Activated naive CD4-positive, alpha-beta T cell treated with anti-CD3 and anti-CD28 coated beads, Interleukin-2, amount 50 U/mL, for 72 hours (primary cell): ENCODE data around the gene BCL2A1. TPM values are rescaled to one million over a fixed set of nuclear protein-coding genes. Genes with fewer than 3 reads are reported as not detected.
"Not testable (repeated sequence)": the region's sequence is repeated elsewhere in the genome, so short reads cannot be mapped to it uniquely, and the experiment has no call there.

Experiments
- ATAC-seq, 2 donors: fragments of 150-1000 bp; cut with Tn5 transposase; 2 replicates each; pipeline ENCODE4 v1.10.0; 2021; ENCODE audit warnings: mild to moderate bottlenecking in 2 of 2, moderate library complexity in 2 of 2
- DNase-seq, 2 donors: peaks; one replicate each; pipeline ENCODE4 v3.0.0; 2021 to 2022; ENCODE audit warnings: low spot score in 2 of 2
- H3K27ac Mint-ChIP-seq, 2 donors: one replicate each; pipeline ENCODE4 v1.8.0; 2022; ENCODE audit warnings: mild to moderate bottlenecking in 2 of 2, mixed read lengths in 2 of 2
- H3K36me3 Mint-ChIP-seq, 2 donors: one replicate each; pipeline ENCODE4 v1.8.0; 2022; ENCODE audit warnings: mixed read lengths in 2 of 2
- H3K9me3 Mint-ChIP-seq, 2 donors: one replicate each; pipeline ENCODE4 v1.8.0; 2022; ENCODE audit warnings: mixed read lengths in 2 of 2
- total RNA-seq, 2 donors: library from RNA; stranded (reverse); gene quantifications; one replicate each; pipeline ENCODE4 v1.2.3, GENCODE V29; 2022

BCL2A1 gene
- total RNA-seq, 2 donors from 2014 or later: 50.4 to 79.8 TPM

DNA sequence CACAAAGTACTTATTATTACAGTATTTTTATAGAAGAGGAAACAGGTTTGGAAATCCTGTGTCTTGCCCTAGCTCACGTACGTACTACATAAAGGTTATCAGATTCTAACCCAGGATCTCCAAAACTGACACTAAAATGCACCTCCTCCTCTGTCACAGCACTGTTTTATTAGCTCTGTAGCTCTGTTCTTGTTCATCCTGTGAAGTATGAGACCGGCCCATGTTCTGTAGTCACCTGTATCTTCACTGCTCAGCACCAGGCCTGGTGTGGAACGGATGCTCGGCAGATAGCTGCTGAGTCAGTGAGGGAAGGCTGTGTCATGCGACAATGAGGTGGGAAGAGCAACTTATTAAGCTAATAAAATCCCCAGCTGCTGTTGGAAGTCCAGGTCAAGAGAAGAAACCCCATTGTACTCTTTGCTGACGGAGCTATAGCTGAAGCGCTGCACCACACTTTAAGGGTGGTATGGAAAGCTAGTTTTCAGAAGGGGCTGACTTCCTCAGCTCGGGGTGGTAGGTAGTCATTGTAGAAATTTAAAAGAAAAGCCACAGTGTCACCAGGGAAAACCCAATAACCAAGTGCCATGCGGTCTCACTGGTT lies 22.8 kb downstream of the BCL2A1 start:
- no peaks in the 10 kb centered on the region for H3K9me3 Mint-ChIP-seq
- ATAC-seq: no peak
- no peak for DNase-seq
- H3K27ac Mint-ChIP-seq: peak overlapping the region in 1 of 2 donors; percentile 14
- H3K36me3 Mint-ChIP-seq: no peaks in the 10 kb centered on the region

DNA sequence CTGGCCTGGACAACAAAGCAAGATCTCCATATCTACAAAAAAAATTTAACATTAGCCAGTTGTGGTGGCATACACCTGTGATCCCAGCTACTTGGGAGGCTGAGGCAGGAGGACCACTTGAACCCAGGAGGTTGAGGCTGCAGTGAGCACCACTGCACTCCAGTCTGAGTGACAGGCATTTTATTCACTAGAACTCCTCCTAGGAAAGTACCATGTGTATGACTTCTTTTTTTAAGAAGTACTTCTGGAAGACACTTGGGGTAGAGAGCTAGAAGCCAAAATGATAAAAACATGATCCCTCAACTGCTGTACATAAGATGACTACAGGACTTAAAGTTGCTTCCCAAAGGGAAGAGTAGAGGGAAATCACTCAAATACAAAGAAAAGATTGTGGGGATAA lies 24.0 kb downstream of the BCL2A1 start:
- Mint-ChIP-seq H3K27ac (no peak overlapping the region), H3K9me3 (peaks cover 0 to 1% of the 10 kb centered on the region in 2 donors), H3K36me3 (no peaks in the 10 kb centered on the region)
- DNase-seq (no peak), ATAC-seq (no peak)

DNA sequence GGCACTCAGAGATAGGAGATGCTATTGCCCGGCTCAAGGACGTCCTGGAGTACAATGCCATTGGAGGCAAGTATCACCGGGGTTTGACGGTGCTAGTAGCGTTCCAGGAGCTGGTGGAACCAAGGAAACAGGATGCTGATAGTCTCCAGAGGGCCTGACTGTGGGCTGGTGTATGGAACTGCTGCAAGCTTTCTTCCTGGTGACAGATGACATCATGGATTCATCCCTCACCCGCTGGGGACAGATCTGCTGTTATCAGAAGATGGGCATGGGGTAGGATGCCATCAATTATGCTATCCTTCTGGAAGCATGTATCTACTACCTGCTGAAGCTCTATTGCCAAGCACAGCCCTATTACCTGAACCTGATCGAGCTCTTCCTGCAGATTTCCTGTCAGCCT lies 26.4 kb downstream of the BCL2A1 start:
- H3K27ac Mint-ChIP-seq: no peak overlapping the region
- H3K36me3 Mint-ChIP-seq: no peaks in the 10 kb centered on the region
- H3K9me3 Mint-ChIP-seq: peaks cover 0 to 5% of the 10 kb centered on the region in 2 donors
- no peak for ATAC-seq
- DNase-seq: no peak

- no peak for DNase-seq
- H3K9me3 Mint-ChIP-seq: peaks cover 0 to 5% of the 10 kb centered on the region in 2 donors
- no peaks in the 10 kb centered on the region for H3K36me3 Mint-ChIP-seq
- ATAC-seq: peak in 1 of 2 donors; percentile 88
- peak overlapping the region in 1 of 2 donors; percentile 31 for H3K27ac Mint-ChIP-seq
Measured at GRCh38 chr15:79943820-79944219, 27.2 kb downstream of the BCL2A1 start.

GRCh38 chr15:79942741-79943481 lies 28.1 kb downstream of the BCL2A1 start:
- DNase-seq: no peak
- peak in 1 of 2 donors; percentile 74 for ATAC-seq
- Mint-ChIP-seq H3K9me3 (peaks cover 0 to 5% of the 10 kb centered on the region in 2 donors), H3K36me3 (no peaks in the 10 kb centered on the region), H3K27ac (no peak overlapping the region)

DNA sequence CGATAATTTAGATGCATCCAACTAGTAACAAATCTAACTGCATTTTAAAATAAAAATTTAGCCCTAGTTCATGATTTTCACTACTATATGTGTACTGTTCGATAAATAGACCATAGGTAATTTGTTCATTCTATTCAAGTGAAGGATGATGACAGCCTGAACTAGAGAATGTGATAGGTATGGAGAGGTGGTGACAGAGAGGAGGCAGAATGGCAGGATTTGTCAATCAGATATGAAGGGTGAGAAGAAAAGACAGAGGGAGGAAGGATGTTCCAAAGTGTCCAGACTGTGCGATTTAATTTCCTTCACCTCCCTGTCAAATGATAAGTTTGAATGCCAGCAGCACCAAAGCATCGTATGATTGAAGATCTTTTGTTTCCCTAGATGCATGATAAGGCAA lies 31.6 kb downstream of the BCL2A1 start:
- Mint-ChIP-seq H3K36me3 (no peaks in the 10 kb centered on the region), H3K27ac (no peak overlapping the region), H3K9me3 (peaks cover 0 to 5% of the 10 kb centered on the region in 2 donors)
- ATAC-seq (no peak), DNase-seq (no peak)

- no peak overlapping the region for H3K27ac Mint-ChIP-seq
- no peak for DNase-seq
- ATAC-seq: no peak
- H3K36me3 Mint-ChIP-seq: no peaks in the 10 kb centered on the region
- peaks cover 0 to 5% of the 10 kb centered on the region in 2 donors for H3K9me3 Mint-ChIP-seq
Measured at GRCh38 chr15:79938143-79938542, 32.9 kb downstream of the BCL2A1 start.

GRCh38 chr15:79935556-79936201 lies 35.3 kb downstream of the BCL2A1 start:
- not testable (repeated sequence) for H3K9me3 Mint-ChIP-seq, ATAC-seq

DNA sequence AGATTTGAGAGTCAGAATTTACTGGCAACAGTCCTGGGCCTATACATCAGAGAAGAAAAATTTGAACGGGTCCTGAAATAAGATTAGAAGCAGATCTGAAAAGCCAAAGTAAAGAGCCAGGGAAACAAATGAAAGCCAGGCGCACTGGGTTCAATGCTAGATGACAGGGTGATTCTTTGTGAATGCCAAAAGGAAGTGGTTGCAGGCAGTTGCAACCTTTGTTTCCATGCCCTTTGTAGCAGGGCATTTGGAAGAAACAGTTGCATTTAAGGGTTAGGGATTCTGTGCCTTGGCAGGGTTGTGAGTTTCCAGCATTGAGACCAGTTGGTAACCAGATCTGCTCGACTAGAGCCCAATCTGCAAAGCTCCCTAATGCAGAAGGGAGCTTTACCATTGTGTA lies 37.8 kb downstream of the BCL2A1 start:
- peak overlapping the region in 1 of 2 donors; percentile 48 for H3K27ac Mint-ChIP-seq
- no peak for ATAC-seq
- H3K36me3 Mint-ChIP-seq: no peaks in the 10 kb centered on the region
- no peaks in the 10 kb centered on the region for H3K9me3 Mint-ChIP-seq
- DNase-seq: no peak

More at GRCh38 chr15:79935556-79936201, 35.3 kb downstream of the BCL2A1 start:
- not testable (repeated sequence) for H3K27ac Mint-ChIP-seq, H3K36me3 Mint-ChIP-seq, DNase-seq

GRCh38 chr15:79932447-79932846 lies 38.5 kb downstream of the BCL2A1 start:
- ATAC-seq (no peak), DNase-seq (no peak)
- H3K36me3 Mint-ChIP-seq: no peaks in the 10 kb centered on the region
- H3K27ac Mint-ChIP-seq: no peak overlapping the region
- H3K9me3 Mint-ChIP-seq: no peaks in the 10 kb centered on the region

- no peaks in the 10 kb centered on the region for H3K9me3 Mint-ChIP-seq
- ATAC-seq: no peak
- no peak overlapping the region for H3K27ac Mint-ChIP-seq
- peaks cover 0 to 5% of the 10 kb centered on the region in 2 donors for H3K36me3 Mint-ChIP-seq
- no peak for DNase-seq
Measured at GRCh38 chr15:79930516-79930915, 40.5 kb downstream of the BCL2A1 start.

- Mint-ChIP-seq H3K9me3 (no peaks in the 10 kb centered on the region), H3K27ac (no peak overlapping the region), H3K36me3 (peaks cover 0 to 5% of the 10 kb centered on the region in 2 donors)
- ATAC-seq (no peak), DNase-seq (no peak)
Measured at GRCh38 chr15:79929412-79929811, 41.6 kb downstream of the BCL2A1 start.

- H3K27ac Mint-ChIP-seq, H3K9me3 Mint-ChIP-seq, ATAC-seq, DNase-seq: not testable (repeated sequence)
- H3K36me3 Mint-ChIP-seq: peaks cover 26 to 30% of the 10 kb centered on the region in 2 donors
Measured at GRCh38 chr15:79926116-79926515, 44.9 kb downstream of the BCL2A1 start.

DNA sequence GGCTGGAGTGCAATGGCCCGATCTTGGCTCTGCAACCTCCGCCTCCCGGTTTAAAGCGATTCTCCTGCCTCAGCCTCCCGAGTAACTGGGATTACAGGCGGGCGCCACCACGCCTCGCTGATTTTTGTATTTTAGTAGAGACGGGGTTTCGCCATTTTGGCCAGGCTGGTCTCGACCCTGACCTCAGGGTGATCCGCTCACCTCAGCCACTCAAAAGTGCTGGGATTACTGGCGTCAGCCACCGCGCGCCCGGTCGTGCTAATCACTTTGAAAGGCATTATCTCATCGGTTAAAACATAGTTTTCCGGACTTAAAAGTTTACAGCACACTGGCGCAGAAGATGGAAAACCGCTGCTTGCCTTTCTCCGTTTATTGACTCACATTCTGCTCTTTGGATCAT lies 46.6 kb downstream of the BCL2A1 start:
- no peak for ATAC-seq
- Mint-ChIP-seq H3K27ac (peak overlapping the region in 1 of 2 donors; percentile 99), H3K9me3 (peaks cover 8 to 11% of the 10 kb centered on the region in 2 donors), H3K36me3 (peaks cover 42 to 48% of the 10 kb centered on the region in 2 donors)
- DNase-seq: no peak

GRCh38 chr15:79923515-79924169 lies 47.4 kb downstream of the BCL2A1 start:
- Mint-ChIP-seq H3K27ac (peak overlapping the region; percentile 96 to 99), H3K9me3 (peaks cover 16 to 17% of the 10 kb centered on the region in 2 donors), H3K36me3 (peaks cover 50 to 55% of the 10 kb centered on the region in 2 donors)
- ATAC-seq (peak; percentile 94 to 96), DNase-seq (peak; percentile 100)

- DNase-seq (peak; percentile 68 to 81), ATAC-seq (peak; percentile 52 to 55)
- Mint-ChIP-seq H3K36me3 (peaks cover 51 to 61% of the 10 kb centered on the region in 2 donors), H3K27ac (peak overlapping the region; percentile 96 to 99), H3K9me3 (peaks cover 17% of the 10 kb centered on the region in 2 donors)
Measured at GRCh38 chr15:79923079-79923514, 47.9 kb downstream of the BCL2A1 start.
